Esophagus squamous epithelium (tissue), 5 donors: ENCODE results near the gene PLBD2. TPM values are rescaled to one million over a fixed set of nuclear protein-coding genes. Genes with fewer than 3 reads are reported as not detected.

ENCODE experiments used
- DNase-seq: peaks from one replicate; lab custom pipeline; 2025; lab: John Stamatoyannopoulos, UW
- H3K27ac ChIP-seq, 4 donors: fragments of 200-600 bp; sonication (generic); one replicate each; pipeline ENCODE4 v1.5.1; 2016 to 2019; ENCODE audit warnings: mild to moderate bottlenecking in 1 of 4
- H3K27me3 ChIP-seq, 4 donors: fragments of 200-600 bp; sonication (generic); 1 replicate in 3 of 4; 2 replicates in 1 of 4; pipeline versions ENCODE4 v1.5.1 to v1.6.0; 2017 to 2021; ENCODE audit warnings: antibody characterized with exemption in 1 of 4
- H3K36me3 ChIP-seq, 3 donors: fragments of 200-600 bp; sonication (generic); one replicate each; pipeline ENCODE4 v1.5.1; 2016 to 2019
- H3K4me1 ChIP-seq, 3 donors: fragments of 200-600 bp; sonication (generic); one replicate each; pipeline ENCODE4 v1.5.1; 2017 to 2019
- H3K4me3 ChIP-seq, 4 donors: fragments of 200-600 bp; sonication (generic); 1 replicate in 3 of 4; 2 replicates in 1 of 4; pipeline ENCODE4 v1.5.1; 2016 to 2019; ENCODE audit warnings: mild to moderate bottlenecking in 2 of 4, moderate library complexity in 1 of 4
- H3K9me3 ChIP-seq, 3 donors: fragments of 200-600 bp; sonication (generic); one replicate each; pipeline ENCODE4 v1.5.1; 2016 to 2019
- POLR2A ChIP-seq, 4 donors: fragments of 450-650 bp; IDR thresholded peaks; one replicate each; pipeline ENCODE4 v1.6.1; 2017; ENCODE audit warnings: antibody characterized with exemption in 4 of 4, mild to moderate bottlenecking in 4 of 4, moderate library complexity in 3 of 4
- WGBS, 2 donors: methylation state at CpG; one replicate each; pipeline ENCODE4 v1.1.5; 2018; 5-methylcytosine and 5-hydroxymethylcytosine counted together
- intact Hi-C: fragments of 100-400 bp; cut with DNase I; formaldehyde crosslinking; loops from one replicate; pipeline ENCODE4 v1.15.0; 2022
- total RNA-seq, 4 donors: library from RNA; depleted of rRNA; stranded (reverse); fragments of >200 nt; gene quantifications; one replicate each; pipeline ENCODE4 v1.1.0, GENCODE V29; 2016
- TF ChIP-seq, protein P1 (sequence below), 6 experiments: fragments of 450-650 bp in 4 of 6; fragments of 200-600 bp in 2 of 6; sonication (generic) in 2 of 6; IDR thresholded peaks; one replicate each; pipeline ENCODE4 v1.5.1; 2016 to 2019; ENCODE audit warnings: antibody characterized with exemption in 6 of 6, mild to moderate bottlenecking in 4 of 6, moderate library complexity in 4 of 6
- donor health status: DM: yes; HTN: yes; CAD: no.

PLBD2 gene
- total RNA-seq, 4 donors from 2014 or later: 14.3 to 22.0 (median 17.1) TPM

DNA sequence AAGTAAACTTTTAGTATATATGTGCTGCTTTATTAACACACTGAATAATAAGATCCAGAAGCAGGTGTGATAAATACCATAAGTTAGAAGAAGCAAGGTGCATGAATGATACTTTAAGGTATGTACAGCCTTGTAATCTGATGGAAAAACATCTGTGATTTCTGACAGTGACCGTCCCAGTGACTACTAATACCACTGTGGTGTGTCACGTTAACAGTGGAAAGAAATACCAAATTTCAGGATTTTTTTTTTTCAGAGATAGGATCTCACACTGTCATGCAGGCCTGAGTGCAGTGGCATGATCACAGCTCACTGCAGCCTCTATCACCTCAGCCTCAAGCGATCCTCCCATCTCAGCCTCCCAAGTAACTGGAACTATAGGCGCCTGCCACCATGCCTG is 23.8 kb downstream of the PLBD2 start:
- peaks cover 0 to 86% (median 16%) of the 10 kb centered on the region in 3 donors for H3K36me3 ChIP-seq

DNA sequence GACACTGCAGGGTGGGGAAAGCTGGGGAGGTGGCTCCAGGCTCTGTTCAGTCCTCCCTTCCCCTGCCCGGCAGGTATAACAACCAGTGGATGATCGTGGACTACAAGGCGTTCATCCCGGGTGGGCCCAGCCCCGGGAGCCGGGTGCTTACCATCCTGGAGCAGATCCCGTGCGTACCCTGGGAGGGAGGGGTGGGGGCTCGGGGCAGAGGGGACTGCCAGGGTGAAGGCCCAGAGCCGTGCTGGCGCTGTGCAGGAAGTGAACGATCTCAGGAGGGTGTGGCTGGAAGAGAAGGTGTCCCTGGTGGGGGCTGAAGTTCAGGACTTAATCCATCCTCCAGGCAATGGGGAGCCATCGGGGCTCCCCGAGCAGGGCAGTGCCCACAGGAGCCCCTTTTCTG is 26.4 kb downstream of the PLBD2 start:
- DNase-seq: no peak
- Histone ChIP-seq H3K27me3 (no peaks in the 10 kb centered on the region), H3K36me3 (peaks cover 0 to 95% (median 16%) of the 10 kb centered on the region in 3 donors), H3K4me3 (no peak overlapping the region), H3K9me3 (no peaks in the 10 kb centered on the region), H3K4me1 (no peaks in the 10 kb centered on the region), H3K27ac (no peak overlapping the region)
- WGBS, 2 donors: 94% methylated on average over 5 of the region's 14 CpGs; no CpG with 5 or more reads in 1 of the 2 donors
- intact Hi-C loops: no loop called here
- TF ChIP-seq, protein P1, sequence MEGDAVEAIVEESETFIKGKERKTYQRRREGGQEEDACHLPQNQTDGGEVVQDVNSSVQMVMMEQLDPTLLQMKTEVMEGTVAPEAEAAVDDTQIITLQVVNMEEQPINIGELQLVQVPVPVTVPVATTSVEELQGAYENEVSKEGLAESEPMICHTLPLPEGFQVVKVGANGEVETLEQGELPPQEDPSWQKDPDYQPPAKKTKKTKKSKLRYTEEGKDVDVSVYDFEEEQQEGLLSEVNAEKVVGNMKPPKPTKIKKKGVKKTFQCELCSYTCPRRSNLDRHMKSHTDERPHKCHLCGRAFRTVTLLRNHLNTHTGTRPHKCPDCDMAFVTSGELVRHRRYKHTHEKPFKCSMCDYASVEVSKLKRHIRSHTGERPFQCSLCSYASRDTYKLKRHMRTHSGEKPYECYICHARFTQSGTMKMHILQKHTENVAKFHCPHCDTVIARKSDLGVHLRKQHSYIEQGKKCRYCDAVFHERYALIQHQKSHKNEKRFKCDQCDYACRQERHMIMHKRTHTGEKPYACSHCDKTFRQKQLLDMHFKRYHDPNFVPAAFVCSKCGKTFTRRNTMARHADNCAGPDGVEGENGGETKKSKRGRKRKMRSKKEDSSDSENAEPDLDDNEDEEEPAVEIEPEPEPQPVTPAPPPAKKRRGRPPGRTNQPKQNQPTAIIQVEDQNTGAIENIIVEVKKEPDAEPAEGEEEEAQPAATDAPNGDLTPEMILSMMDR (IDR thresholded peaks at IDR 0.05): no peak
- TF ChIP-seq POLR2A (IDR thresholded peaks at IDR 0.05): no peak

More for the DNA sequence above, 23.8 kb downstream of the PLBD2 start:
- Histone ChIP-seq H3K27me3 (no peaks in the 10 kb centered on the region), H3K4me3 (no peak overlapping the region), H3K9me3 (no peaks in the 10 kb centered on the region), H3K4me1 (no peaks in the 10 kb centered on the region), H3K27ac (no peak overlapping the region)
- TF ChIP-seq POLR2A (IDR thresholded peaks at IDR 0.05): no peak
- TF ChIP-seq, protein P1 (IDR thresholded peaks at IDR 0.05): no peak
- DNase-seq: no peak
- 92 to 94% methylated on average over 3 to 4 of the region's 4 CpGs for WGBS, 2 donors
- intact Hi-C loops: no loop called here

DNA sequence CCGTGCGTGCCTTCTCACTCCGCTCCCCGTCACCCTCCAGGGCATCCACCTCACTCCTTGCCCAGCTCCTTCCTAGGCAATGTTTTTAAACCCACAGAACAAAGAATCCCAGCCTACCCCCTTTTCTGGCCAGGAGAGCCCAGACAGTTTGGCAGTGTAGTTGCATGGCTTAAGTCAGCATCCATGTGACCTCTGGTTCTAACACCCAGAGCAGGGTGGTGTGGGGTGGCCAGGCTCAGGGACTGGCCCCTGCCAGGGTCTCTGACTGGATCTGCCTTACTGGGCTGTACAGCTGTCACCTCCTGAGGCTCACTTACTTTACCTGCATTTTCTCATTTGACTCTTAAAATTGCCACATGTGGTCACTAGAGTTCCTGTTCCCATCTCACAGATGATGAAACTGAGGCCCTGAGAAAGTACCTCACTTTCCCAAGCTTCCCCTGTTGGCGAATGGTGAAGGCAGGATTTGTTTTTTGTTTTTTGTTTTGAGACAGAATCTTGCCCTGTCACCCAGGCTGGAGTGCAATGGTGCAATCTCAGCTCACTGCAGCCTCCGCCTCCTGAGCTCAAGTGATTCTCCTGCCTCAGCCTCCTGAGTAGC is 27.0 kb downstream of the PLBD2 start:
- no peak for TF ChIP-seq POLR2A (IDR thresholded peaks at IDR 0.05)
- TF ChIP-seq, protein P1 (IDR thresholded peaks at IDR 0.05): no peak
- Histone ChIP-seq H3K9me3 (no peaks in the 10 kb centered on the region), H3K4me3 (no peak overlapping the region), H3K27ac (no peak overlapping the region), H3K4me1 (no peaks in the 10 kb centered on the region), H3K36me3 (peaks cover 0 to 97% (median 16%) of the 10 kb centered on the region in 3 donors), H3K27me3 (no peaks in the 10 kb centered on the region)
- intact Hi-C loops: no loop called here
- 82 to 83% methylated on average over 5 to 6 of the region's 6 CpGs for WGBS, 2 donors
- DNase-seq: no peak

DNA sequence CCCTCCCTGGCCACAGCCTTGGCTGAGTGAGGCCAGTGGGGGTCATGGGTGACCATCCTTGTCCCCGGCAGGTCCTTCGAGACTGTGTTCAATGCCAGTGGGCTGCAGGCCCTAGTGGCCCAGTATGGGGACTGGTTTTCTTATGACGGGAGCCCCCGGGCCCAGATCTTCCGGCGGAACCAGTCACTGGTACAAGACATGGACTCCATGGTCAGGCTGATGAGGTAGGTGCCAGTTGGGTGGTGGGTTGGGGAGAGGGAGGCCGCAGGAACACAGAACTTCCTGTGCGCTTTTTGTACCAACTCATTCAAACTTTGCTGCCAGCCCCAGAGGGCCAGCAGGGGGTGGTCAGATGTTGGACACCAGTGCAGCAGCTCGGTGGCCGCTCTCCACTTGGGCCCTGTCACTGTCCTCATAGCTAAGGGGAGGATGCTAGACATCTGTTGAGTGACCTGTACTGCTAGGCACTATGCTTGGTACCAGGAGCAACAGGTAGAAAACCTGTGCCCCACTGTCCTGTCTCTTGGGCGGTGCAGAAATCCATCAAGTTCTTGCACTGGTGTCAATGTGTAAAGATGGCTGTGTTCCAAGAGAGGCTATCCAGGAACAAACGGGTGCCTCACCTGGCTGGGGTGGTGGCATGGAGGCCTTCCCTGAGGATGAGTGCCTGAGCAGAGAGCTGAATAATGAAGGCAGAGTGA is 28.6 kb downstream of the PLBD2 start:
- no peak for DNase-seq
- no peaks in the 10 kb centered on the region for H3K9me3 ChIP-seq
- H3K4me3 ChIP-seq: no peak overlapping the region
- no peak overlapping the region for H3K27ac ChIP-seq
- 71 to 100% methylated on average over 1 of the region's 12 CpGs for whole genome bisulfite sequencing, 2 donors
- intact Hi-C loops: no loop called here
- no peaks in the 10 kb centered on the region for H3K4me1 ChIP-seq
- TF ChIP-seq, protein P1 (IDR thresholded peaks at IDR 0.05): no peak
- TF ChIP-seq POLR2A (IDR thresholded peaks at IDR 0.05): no peak
- H3K27me3 ChIP-seq: no peaks in the 10 kb centered on the region
- peaks cover 0 to 91% (median 16%) of the 10 kb centered on the region in 3 donors for H3K36me3 ChIP-seq

DNA sequence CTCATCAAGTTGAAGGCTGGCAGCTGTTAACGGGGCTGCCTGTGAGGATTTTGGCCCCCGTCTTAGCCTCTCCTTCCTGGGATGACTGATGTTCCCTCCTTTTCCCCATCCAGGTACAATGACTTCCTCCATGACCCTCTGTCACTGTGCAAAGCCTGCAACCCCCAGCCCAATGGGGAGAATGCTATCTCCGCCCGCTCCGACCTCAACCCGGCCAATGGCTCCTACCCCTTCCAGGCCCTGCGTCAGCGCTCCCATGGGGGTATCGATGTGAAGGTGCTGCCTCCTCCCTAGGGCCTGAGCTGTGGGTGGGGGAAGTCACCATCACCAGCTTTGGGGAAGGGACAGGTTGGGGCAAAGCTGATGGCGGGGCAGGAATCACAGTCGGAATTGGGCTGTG is 29.2 kb downstream of the PLBD2 start:
- H3K27ac ChIP-seq: no peak overlapping the region
- 93 to 96% methylated on average over 4 to 6 of the region's 11 CpGs for WGBS, 2 donors
- TF ChIP-seq POLR2A (IDR thresholded peaks at IDR 0.05): no peak
- TF ChIP-seq, protein P1 (IDR thresholded peaks at IDR 0.05): no peak
- intact Hi-C loops: no loop called here
- no peak overlapping the region for H3K4me3 ChIP-seq
- no peaks in the 10 kb centered on the region for H3K27me3 ChIP-seq
- no peak for DNase-seq
- no peaks in the 10 kb centered on the region for H3K9me3 ChIP-seq
- peaks cover 0 to 86% (median 16%) of the 10 kb centered on the region in 3 donors for H3K36me3 ChIP-seq
- H3K4me1 ChIP-seq: no peaks in the 10 kb centered on the region
